Stimulated activated CD4-positive, alpha-beta T cell treated with anti-CD3 and anti-CD28 coated beads, Interleukin-12 subunit alpha, Interleukin-12 subunit beta, amount 100 ng/mL, for 48 hours (primary cell): ENCODE results near the gene HPDL.
"Not testable (repeated sequence)": the region's sequence is repeated elsewhere in the genome, so short reads cannot be mapped to it uniquely, and the experiment has no call there.

Source experiments
- DNase-seq, 3 donors: peaks; one replicate each; pipeline ENCODE4 v3.0.0-alpha.2; 2020; ENCODE audit warnings: low read depth in 2 of 3, low spot score in 1 of 3

HPDL gene

GRCh38 chr1:45326627-45327623, at the start of gene HPDL:
Gene HPDL (plus strand): TSS chr1:45326895. CDS start chr1:45327149, 254 bp downstream.
- DNase-seq: peak; percentile 64 to 70 (median 66)

GRCh38 chr1:45282351-45282750, 44.3 kb upstream of the HPDL start:
- no peak for DNase-seq

GRCh38 chr1:45284858-45285257, 41.8 kb upstream of the HPDL start:
- DNase-seq: not testable (repeated sequence)

- DNase-seq: not testable (repeated sequence)
These were observed 40.2 kb upstream of the HPDL start for GRCh38 chr1:45286521-45286920.

GRCh38 chr1:45291002-45291401, 35.7 kb upstream of the HPDL start:
- not testable (repeated sequence) for DNase-seq

GRCh38 chr1:45291716-45292115, 35.0 kb upstream of the HPDL start:
- no peak for DNase-seq

GRCh38 chr1:45297666-45298356, 28.9 kb upstream of the HPDL start:
- no peak for DNase-seq

GRCh38 chr1:45299296-45299695, 27.4 kb upstream of the HPDL start:
- DNase-seq: no peak

GRCh38 chr1:45299981-45300668, 26.6 kb upstream of the HPDL start:
- peak in 2 of 3 donors; percentile 12 to 30 for DNase-seq

GRCh38 chr1:45300669-45300997, 26.1 kb upstream of the HPDL start:
- no peak for DNase-seq

- DNase-seq: no peak
These were observed 24.1 kb upstream of the HPDL start for GRCh38 chr1:45302505-45303150.

GRCh38 chr1:45303520-45304310, 23.0 kb upstream of the HPDL start:
- DNase-seq: peak; percentile 99

- no peak for DNase-seq
These were observed 22.2 kb upstream of the HPDL start for GRCh38 chr1:45304311-45305081.

- DNase-seq: no peak
These were observed 21.5 kb upstream of the HPDL start for GRCh38 chr1:45305231-45305630.

- DNase-seq: peak in 2 of 3 donors; percentile 42 to 51
These were observed 20.4 kb upstream of the HPDL start for GRCh38 chr1:45306319-45306718.

GRCh38 chr1:45306905-45307304, 19.8 kb upstream of the HPDL start:
- DNase-seq: no peak

- no peak for DNase-seq
These were observed 12.4 kb upstream of the HPDL start for GRCh38 chr1:45314266-45314665.

GRCh38 chr1:45317166-45317565, 9.5 kb upstream of the HPDL start:
- DNase-seq: no peak

GRCh38 chr1:45319761-45320160, 6.9 kb upstream of the HPDL start:
- DNase-seq: no peak

GRCh38 chr1:45321444-45321843, 5.3 kb upstream of the HPDL start:
- no peak for DNase-seq
